Measurements from ENCODE around the gene RABEP1. TPM values are rescaled to one million over a fixed set of nuclear protein-coding genes. Genes with fewer than 3 reads are reported as not detected.
A peak's percentile ranks its signal among the peaks of the same experiment; 100 is the strongest.

RABEP1 gene
- total RNA-seq, 2 experiments from 2014 or later: 60.4 to 66.2 TPM

DNA sequence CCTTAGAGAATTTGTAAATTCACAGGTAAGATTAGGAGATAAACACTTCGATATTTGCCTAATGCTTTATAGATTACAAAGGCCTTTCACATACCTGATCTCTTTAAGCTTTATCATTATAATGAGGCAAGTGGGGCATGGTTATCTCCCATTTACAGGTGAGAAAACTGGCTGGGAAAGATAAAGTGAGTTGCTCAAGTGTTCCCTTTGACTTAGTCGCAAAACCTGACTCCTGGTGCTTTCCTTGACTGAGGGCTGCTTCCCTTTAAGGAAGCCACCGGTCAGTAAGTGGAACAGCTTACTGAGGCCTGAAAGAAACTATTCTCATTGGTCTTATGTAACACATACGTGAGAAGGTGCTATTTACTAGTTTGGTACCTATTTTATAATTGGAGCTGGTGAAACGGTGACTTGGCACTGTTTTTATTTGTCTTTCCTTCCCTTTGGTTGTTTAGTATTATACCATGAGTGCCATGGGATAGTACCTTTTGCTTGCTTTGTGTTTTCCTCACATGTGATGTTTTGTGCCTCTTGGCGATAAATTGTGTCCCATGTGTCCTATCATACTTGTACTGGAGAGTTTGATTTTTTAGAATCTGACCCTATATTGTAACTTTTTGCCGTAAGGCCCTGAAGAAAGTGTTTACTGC, 80.2 kb downstream of the RABEP1 start:
- peak overlapping the region; percentile 4 for H3K27ac Mint-ChIP-seq
- no peak for ATAC-seq
- H3K36me3 Mint-ChIP-seq (ENCODE audit: low read depth): peaks cover 39% of the 10 kb centered on the region
- H3K4me3 Mint-ChIP-seq: no peak overlapping the region
- no peaks in the 10 kb centered on the region for H3K27me3 Mint-ChIP-seq
- POLR2A ChIA-PET: interaction anchor here (0.6 kb wide), 1 partner anchor 10 kb away, joined by 3 read pairs; no protein-coding TSS in a partner anchor
- H3K4me1 Mint-ChIP-seq: no peaks in the 10 kb centered on the region
- DNase-seq: no peak
- H3K9me3 Mint-ChIP-seq (ENCODE audit: low read depth): no peaks in the 10 kb centered on the region
- CTCF ChIA-PET: interaction anchor here (0.6 to 1.1 kb wide), 3 partner anchors 66 to 112 kb away, joined by 3 to 4 read pairs (median 3); no protein-coding TSS in a partner anchor
- intact Hi-C loops (cut with DNase I, micrococcal nuclease): loop anchor here in 1 of 2 experiments (5.0 kb wide), 1 partner anchor 115 kb away; no protein-coding TSS in a partner anchor

DNA sequence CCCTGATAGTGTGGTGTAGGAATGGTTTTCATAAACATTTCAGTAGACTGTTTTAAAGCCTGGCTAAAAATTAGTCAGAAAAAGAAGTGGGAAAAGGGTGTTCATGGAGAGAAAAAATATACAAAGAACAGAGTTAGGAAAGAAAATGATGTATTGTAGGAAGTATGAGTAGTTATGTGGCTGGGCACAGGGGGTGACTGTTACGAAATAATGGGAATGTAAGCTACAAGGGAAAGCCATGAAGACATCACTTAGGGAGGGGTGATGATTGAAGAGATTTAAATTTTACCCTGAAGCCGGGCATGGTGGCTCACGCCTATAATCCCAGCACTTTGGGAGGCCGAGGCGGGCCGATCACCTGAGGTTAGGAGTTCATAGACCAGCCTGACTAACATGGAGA, 82.1 kb downstream of the RABEP1 start:
- ATAC-seq: no peak
- no peaks in the 10 kb centered on the region for H3K4me1 Mint-ChIP-seq
- H3K9me3 Mint-ChIP-seq (ENCODE audit: low read depth): no peaks in the 10 kb centered on the region
- H3K4me3 Mint-ChIP-seq: no peak overlapping the region
- no peaks in the 10 kb centered on the region for H3K27me3 Mint-ChIP-seq
- intact Hi-C loops (cut with DNase I, micrococcal nuclease): loop anchor here in 1 of 2 experiments (5.0 kb wide), 1 partner anchor 117 kb away; no protein-coding TSS in a partner anchor
- ChIA-PET POLR2A (interaction anchor here (0.7 kb wide), 1 partner anchor 66 kb away, joined by 4 read pairs; no protein-coding TSS in a partner anchor), CTCF (interaction anchor here (0.5 kb wide), 1 partner anchor 188 kb away, joined by 3 read pairs; no protein-coding TSS in a partner anchor)
- H3K27ac Mint-ChIP-seq: peak overlapping the region; percentile 38
- DNase-seq: no peak
- H3K36me3 Mint-ChIP-seq (ENCODE audit: low read depth): peaks cover 41% of the 10 kb centered on the region

DNA sequence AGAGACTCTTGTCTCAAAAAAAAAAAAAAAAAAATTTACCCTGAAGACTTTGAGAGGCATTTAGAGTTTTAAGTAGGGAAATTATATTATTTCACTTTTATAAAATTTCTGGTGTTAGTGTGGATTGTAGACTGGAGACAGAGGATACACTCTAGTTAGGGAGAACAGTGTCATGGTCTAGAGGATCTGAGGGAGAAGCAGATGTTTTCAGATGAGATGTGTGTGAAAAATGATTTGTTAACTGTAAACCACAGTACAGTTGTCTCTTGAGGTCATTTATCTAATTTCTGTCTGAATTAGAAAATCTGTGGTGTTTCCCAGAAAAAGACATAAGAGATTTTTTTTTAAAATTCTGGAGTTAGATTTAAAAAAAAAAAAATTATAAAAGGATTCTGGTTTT, 82.6 kb downstream of the RABEP1 start:
- CTCF ChIA-PET: interaction anchor here (0.5 kb wide), 1 partner anchor 187 kb away, joined by 3 read pairs; no protein-coding TSS in a partner anchor
- Mint-ChIP-seq H3K27me3 (no peaks in the 10 kb centered on the region), H3K9me3 (ENCODE audit: low read depth) (no peaks in the 10 kb centered on the region), H3K27ac (no peak overlapping the region), H3K4me1 (no peaks in the 10 kb centered on the region), H3K36me3 (ENCODE audit: low read depth) (peaks cover 41% of the 10 kb centered on the region), H3K4me3 (no peak overlapping the region)
- DNase-seq (no peak), ATAC-seq (no peak)
- POLR2A ChIA-PET: interaction anchor here (0.7 kb wide), 1 partner anchor 66 kb away, joined by 4 read pairs; no protein-coding TSS in a partner anchor
- intact Hi-C loops (cut with DNase I, micrococcal nuclease): loop anchor here in 1 of 2 experiments (5.0 kb wide), 1 partner anchor 117 kb away; no protein-coding TSS in a partner anchor

- H3K9me3 Mint-ChIP-seq (ENCODE audit: low read depth): no peaks in the 10 kb centered on the region
- ChIA-PET POLR2A (no interaction called here), CTCF (no interaction called here)
- no peak overlapping the region for H3K27ac Mint-ChIP-seq
- H3K4me3 Mint-ChIP-seq: no peak overlapping the region
- no peaks in the 10 kb centered on the region for H3K27me3 Mint-ChIP-seq
- H3K4me1 Mint-ChIP-seq: no peaks in the 10 kb centered on the region
- intact Hi-C loops (cut with DNase I, micrococcal nuclease): no loop called here
- DNase-seq: no peak
- ATAC-seq: no peak
- peaks cover 36% of the 10 kb centered on the region for H3K36me3 Mint-ChIP-seq (ENCODE audit: low read depth)
Measured at GRCh38 chr17:5365831-5366230, 83.7 kb downstream of the RABEP1 start.

DNA sequence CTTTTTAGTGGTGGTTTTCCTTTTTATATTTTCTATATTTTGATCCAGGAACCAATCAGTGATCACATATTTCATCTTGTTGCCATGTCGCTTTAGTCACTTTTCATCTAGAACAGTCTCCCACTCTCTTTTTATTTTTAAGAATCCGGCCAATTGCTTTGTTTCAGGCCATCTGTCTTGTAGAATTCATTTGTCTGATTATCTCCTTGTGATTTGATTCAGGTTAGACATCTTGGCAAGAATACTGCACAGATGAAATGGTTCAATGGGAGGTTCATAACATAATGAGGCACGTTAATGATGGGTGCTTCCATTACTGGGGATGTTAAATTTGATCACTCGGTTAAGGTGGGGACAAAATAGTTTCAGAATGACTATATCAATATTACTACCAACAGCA, 88.3 kb downstream of the RABEP1 start:
- no peaks in the 10 kb centered on the region for H3K27me3 Mint-ChIP-seq
- ATAC-seq: no peak
- DNase-seq: no peak
- no peaks in the 10 kb centered on the region for H3K4me1 Mint-ChIP-seq
- POLR2A ChIA-PET: no interaction called here
- no peaks in the 10 kb centered on the region for H3K9me3 Mint-ChIP-seq (ENCODE audit: low read depth)
- no peak overlapping the region for H3K4me3 Mint-ChIP-seq
- no peak overlapping the region for H3K27ac Mint-ChIP-seq
- H3K36me3 Mint-ChIP-seq (ENCODE audit: low read depth): peaks cover 34% of the 10 kb centered on the region
- CTCF ChIA-PET: no interaction called here
- intact Hi-C loops (cut with DNase I, micrococcal nuclease): loop anchor here in 1 of 2 experiments (10.0 kb wide), 1 partner anchor 126 kb away; no protein-coding TSS in a partner anchor

DNA sequence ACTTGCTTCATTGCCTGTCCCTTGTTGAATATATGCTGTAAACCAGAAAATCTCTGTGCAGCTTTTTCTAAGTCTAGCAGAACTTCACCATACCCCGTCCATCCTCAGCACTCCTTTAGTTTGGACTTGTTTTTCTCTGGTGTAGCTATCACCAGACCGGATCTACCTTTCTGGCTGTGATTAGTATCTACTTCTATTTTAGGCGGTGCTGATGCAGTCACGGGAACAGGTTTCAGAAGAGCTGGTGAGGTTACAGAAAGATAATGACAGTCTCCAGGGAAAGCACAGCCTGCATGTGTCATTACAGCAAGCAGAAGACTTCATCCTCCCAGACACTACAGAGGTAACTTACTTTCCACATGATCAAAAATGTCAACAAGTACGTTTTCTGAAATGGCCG, 91.0 kb downstream of the RABEP1 start:
- no peaks in the 10 kb centered on the region for H3K4me1 Mint-ChIP-seq
- POLR2A ChIA-PET: no interaction called here
- H3K27ac Mint-ChIP-seq: no peak overlapping the region
- no peaks in the 10 kb centered on the region for H3K27me3 Mint-ChIP-seq
- CTCF ChIA-PET: interaction anchor here (0.5 kb wide), 1 partner anchor 127 kb away, joined by 3 read pairs; no protein-coding TSS in a partner anchor
- no peak for DNase-seq
- no peak overlapping the region for H3K4me3 Mint-ChIP-seq
- intact Hi-C loops (cut with DNase I, micrococcal nuclease): loop anchor here in 1 of 2 experiments (10.0 kb wide), 1 partner anchor 128 kb away; no protein-coding TSS in a partner anchor
- H3K9me3 Mint-ChIP-seq (ENCODE audit: low read depth): no peaks in the 10 kb centered on the region
- ATAC-seq: no peak
- H3K36me3 Mint-ChIP-seq (ENCODE audit: low read depth): peaks cover 44% of the 10 kb centered on the region

- H3K27me3 Mint-ChIP-seq: no peaks in the 10 kb centered on the region
- intact Hi-C loops (cut with DNase I, micrococcal nuclease): loop anchor here in 1 of 2 experiments (10.0 kb wide), 1 partner anchor 134 kb away; no protein-coding TSS in a partner anchor
- DNase-seq (no peak), ATAC-seq (no peak)
- H3K4me3 Mint-ChIP-seq: no peak overlapping the region
- peaks cover 4% of the 10 kb centered on the region for H3K4me1 Mint-ChIP-seq
- POLR2A ChIA-PET: no interaction called here
- H3K36me3 Mint-ChIP-seq (ENCODE audit: low read depth): peaks cover 63% of the 10 kb centered on the region
- CTCF ChIA-PET: interaction anchor here (0.8 to 1.5 kb wide), 2 partner anchors 71 to 81 kb away, joined by 4 to 6 read pairs; no protein-coding TSS in a partner anchor
- H3K27ac Mint-ChIP-seq: peak overlapping the region; percentile 65
- H3K9me3 Mint-ChIP-seq (ENCODE audit: low read depth): no peaks in the 10 kb centered on the region
Measured at GRCh38 chr17:5378566-5379207, 96.6 kb downstream of the RABEP1 start.

DNA sequence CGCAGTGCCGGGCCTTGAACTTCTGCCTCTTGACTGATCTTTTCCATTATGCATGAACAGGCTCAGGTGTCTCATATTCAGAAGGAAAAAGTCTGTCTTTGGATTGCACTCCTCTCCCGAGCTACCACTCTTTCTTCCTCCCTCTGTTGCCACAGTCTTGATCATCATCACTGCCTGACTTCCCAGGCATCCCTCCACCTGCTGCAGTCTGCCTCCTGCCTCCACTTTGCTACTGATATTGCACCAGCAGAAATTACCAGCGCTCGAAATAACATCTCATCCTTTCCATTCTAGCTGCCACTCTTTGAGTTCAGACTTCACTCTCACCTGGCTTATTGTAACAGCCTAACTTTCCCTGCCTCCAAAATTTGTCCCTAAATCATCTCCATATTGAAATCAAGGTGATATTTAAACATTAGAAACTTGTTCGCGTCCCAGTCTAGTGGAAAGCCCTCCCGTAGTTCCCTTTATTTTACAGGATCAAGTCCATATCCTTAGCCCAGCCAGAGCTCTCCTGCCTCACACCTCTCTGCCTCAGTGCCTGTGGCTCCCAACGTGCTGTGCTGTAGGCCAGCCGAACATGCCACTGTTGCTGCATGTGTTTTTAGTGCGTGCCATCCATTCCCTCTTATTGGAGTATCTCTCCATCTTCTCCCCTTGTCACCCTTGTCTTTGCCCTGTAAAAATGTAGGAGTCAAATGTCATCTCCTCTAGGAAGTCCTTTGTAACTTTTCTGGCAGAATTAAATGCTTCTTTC, 97.4 kb downstream of the RABEP1 start:
- ATAC-seq (no peak), DNase-seq (no peak)
- peaks cover 62% of the 10 kb centered on the region for H3K36me3 Mint-ChIP-seq (ENCODE audit: low read depth)
- H3K4me1 Mint-ChIP-seq: peaks cover 4% of the 10 kb centered on the region
- H3K27ac Mint-ChIP-seq: peak overlapping the region; percentile 65
- intact Hi-C loops (cut with DNase I, micrococcal nuclease): loop anchor here in 1 of 2 experiments (10.0 kb wide), 1 partner anchor 135 kb away; no protein-coding TSS in a partner anchor
- ChIA-PET CTCF (no interaction called here), POLR2A (no interaction called here)
- H3K4me3 Mint-ChIP-seq: no peak overlapping the region
- no peaks in the 10 kb centered on the region for H3K9me3 Mint-ChIP-seq (ENCODE audit: low read depth)
- H3K27me3 Mint-ChIP-seq: no peaks in the 10 kb centered on the region

DNA sequence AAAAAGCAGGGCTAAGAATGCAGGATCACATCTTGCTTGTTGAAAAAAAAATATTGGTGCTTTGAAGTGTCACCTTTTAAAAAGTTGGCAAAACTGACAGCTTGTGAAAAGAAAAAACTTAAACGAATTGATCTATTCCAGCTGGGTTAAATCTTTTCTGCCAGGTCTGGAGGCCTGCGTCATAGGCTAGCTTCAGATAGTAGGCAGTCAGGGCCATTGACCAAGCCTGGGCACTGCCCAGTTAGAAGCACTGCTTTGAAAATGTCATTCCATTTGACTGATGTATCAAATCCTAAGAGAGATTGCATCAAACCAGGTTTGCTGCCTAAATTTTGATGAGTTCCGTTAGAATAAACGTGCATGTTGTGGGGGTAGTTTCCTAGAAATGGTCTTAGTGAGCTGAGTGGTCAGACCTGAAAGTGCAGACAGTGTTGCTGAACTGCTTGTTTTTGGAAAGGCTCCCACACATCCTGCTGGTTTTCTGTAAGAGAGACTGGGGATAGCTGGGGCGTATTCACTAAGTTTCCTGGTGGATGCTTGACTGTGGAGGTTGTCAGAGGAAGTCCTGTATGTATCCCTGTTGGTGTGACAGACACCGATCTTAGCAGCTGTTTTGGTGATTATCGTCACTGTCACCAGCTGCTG, 98.5 kb downstream of the RABEP1 start:
- Mint-ChIP-seq H3K36me3 (ENCODE audit: low read depth) (peaks cover 68% of the 10 kb centered on the region), H3K4me1 (peaks cover 4% of the 10 kb centered on the region)

DNA sequence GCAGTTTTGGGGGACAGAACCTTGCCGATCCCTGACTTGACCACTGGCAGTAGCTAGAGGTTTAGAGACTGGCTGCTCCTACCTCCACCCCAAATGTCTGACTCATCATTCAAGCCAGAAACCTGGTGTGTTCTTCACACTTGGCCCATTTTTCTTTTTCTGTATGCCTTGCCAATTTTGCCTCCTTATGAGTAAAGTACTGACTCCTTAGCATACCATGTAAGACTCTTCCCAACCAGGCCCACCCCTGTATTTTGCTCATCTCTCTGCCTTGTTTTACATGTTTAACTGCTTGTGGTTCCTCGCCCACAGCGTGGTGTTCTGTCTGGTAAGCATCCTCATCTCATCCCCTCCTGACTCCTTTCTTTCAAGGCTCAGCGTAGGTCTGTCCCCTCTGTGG, 99.5 kb downstream of the RABEP1 start:
- peaks cover 70% of the 10 kb centered on the region for H3K36me3 Mint-ChIP-seq (ENCODE audit: low read depth)
- POLR2A ChIA-PET: no interaction called here
- H3K9me3 Mint-ChIP-seq (ENCODE audit: low read depth): no peaks in the 10 kb centered on the region
- peaks cover 4% of the 10 kb centered on the region for H3K4me1 Mint-ChIP-seq
- intact Hi-C loops (cut with DNase I, micrococcal nuclease): no loop called here
- DNase-seq (peak; percentile 14), ATAC-seq (peak; percentile 19)
- CTCF ChIA-PET: no interaction called here
- peak overlapping the region; percentile 37 for H3K27ac Mint-ChIP-seq
- H3K27me3 Mint-ChIP-seq: no peaks in the 10 kb centered on the region
- no peak overlapping the region for H3K4me3 Mint-ChIP-seq

More for the DNA sequence above, 98.5 kb downstream of the RABEP1 start:
- Mint-ChIP-seq H3K4me3 (no peak overlapping the region), H3K27me3 (no peaks in the 10 kb centered on the region), H3K27ac (peak overlapping the region; percentile 5), H3K9me3 (ENCODE audit: low read depth) (no peaks in the 10 kb centered on the region)
- ChIA-PET POLR2A (no interaction called here), CTCF (no interaction called here)
- ATAC-seq: no peak
- DNase-seq: no peak
- intact Hi-C loops (cut with DNase I, micrococcal nuclease): no loop called here

All from activated CD4-positive, alpha-beta T cell treated with anti-CD3 and anti-CD28 coated beads for 36 hours (primary cell).